NCI-H146 (cell line): ENCODE measurements around the gene FAM13B.
"Not testable (repeated sequence)": the region's sequence is repeated elsewhere in the genome, so short reads cannot be mapped to it uniquely, and the experiment has no call there.

Source experiments
- DNase-seq: peaks from one replicate; lab custom pipeline; 2025; lab: John Stamatoyannopoulos, UW

The FAM13B gene

DNA sequence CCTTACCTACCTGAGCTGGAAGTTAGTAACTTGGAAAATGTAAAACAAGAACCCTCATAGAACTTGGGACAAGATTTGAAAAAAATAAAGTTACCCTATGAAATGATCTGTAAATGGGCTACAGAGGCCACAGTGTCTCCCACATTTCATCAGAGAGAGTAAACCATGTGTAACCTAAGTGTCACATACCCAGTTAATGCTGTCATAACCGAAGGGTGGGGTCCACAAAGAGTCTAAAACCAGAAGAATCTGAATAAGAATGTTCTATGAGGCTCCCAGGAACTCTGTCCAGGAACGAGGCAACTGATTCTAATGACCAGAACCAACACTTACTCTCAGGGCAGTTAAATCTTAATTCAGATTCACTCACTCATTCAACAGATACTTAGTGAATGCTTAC lies 1.0 kb upstream of the FAM13B start:
- no peak for DNase-seq

GRCh38 chr5:138033386-138033808 lies 518 bp upstream of the FAM13B start:
- no peak for DNase-seq

DNA sequence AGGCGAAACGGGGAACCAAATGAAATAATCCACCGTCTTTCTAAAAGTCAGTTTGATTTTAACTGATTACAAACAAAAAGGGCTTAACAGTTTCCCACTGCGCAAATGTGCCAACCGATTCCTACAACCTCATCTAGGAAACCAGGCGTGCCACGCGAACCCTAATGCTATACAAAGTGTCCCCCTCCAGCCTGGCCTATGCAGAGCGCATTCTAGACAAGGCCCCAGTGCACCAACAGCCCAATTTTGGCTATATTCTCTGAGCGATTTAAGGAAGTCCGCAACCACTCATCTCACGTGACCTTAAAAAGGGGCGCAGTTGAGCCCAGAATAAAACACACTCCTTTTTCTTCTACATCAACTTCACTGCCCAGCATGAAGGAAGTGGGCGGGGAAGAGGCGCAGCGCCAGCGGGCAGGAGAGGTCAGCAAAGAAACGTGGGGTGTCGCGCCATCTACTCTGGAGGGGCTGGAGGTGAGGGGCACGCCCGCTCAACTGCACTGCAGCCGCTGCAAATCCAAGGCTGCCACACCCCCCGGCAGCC lies 779 bp downstream of the FAM13B start:
- DNase-seq = no peak

DNA sequence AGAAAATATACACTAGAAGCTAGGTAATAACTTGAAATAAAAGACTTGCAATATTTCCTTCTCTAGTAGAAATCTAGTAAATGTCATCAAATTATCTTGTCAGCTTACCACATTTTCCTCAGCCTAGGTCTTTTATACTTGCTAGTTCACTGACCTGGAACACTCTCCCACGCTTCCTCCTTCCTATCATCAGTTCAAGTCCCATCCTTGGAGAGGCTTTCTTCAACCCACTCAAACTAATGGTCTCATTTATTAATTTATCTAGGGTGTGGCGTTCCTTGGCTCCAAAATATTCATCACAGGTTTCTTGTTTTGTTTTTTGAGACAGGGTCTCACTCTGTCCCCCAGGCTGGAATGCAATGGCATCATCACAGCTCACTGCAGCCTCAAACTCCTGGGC lies 2.9 kb downstream of the FAM13B start:
- no peak for DNase-seq

GRCh38 chr5:138029501-138029900 lies 3.4 kb downstream of the FAM13B start:
- no peak for DNase-seq

GRCh38 chr5:138028971-138029365 lies 3.9 kb downstream of the FAM13B start:
- DNase-seq = no peak

DNA sequence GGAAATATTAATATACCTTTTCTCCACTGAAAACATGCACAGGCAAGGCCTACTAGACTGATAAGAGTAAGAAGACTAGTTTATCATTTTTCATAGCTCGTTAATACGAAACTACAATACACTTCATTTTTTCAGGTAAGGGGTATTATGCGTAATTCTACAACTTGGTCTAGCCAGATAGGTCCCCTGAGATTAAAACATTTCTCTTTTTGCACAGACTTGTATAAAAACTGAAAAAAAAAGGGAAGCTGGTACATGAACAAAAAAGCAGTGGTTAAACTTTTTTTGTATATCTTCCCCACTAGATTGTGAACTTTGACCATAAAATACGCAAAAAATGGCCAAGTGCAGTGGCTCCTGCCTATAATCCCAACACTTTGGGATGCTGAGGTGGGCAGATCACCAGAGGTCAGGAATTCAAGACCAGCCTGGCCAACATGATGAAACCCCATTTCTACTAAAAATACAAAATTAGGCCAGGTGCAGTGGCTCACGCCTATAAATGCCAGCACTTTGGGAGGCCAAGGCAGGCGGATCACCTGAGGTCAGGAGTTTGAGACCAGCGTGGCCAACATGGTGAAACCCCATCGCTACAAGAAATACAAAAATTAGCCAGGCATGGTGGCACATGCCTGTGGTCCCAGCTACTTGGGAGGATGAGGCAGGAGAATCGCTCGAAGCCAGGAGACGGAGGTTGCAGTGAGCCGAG lies 4.5 kb downstream of the FAM13B start:
- DNase-seq = not testable (repeated sequence)

- DNase-seq = not testable (repeated sequence)
These were observed 6.1 kb downstream of the FAM13B start for GRCh38 chr5:138026793-138027192.

- no peak for DNase-seq
These were observed 7.6 kb downstream of the FAM13B start for GRCh38 chr5:138025285-138025684.

GRCh38 chr5:138024117-138024516 lies 8.8 kb downstream of the FAM13B start:
- no peak for DNase-seq

DNA sequence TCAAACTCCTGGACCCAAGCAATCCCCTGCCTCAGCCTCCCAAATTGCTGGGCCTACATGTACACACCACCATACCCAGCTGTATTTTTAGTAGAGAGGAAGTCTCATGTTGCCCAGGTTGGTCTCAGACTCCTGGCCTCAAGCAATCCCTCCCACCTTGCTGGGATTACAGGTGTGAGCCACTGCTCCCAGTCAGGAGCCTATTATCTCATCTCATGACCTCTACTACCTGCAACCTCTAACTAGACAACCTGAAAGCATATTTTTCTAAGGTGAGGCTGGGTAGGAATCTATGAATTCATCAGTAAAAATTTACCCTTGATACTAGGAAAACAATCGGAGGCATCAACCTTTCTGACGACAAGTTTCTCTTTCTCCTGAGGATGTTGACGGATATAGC lies 10.0 kb downstream of the FAM13B start:
- no peak for DNase-seq

- no peak for DNase-seq
These were observed 11.1 kb downstream of the FAM13B start for GRCh38 chr5:138021771-138022170.

DNA sequence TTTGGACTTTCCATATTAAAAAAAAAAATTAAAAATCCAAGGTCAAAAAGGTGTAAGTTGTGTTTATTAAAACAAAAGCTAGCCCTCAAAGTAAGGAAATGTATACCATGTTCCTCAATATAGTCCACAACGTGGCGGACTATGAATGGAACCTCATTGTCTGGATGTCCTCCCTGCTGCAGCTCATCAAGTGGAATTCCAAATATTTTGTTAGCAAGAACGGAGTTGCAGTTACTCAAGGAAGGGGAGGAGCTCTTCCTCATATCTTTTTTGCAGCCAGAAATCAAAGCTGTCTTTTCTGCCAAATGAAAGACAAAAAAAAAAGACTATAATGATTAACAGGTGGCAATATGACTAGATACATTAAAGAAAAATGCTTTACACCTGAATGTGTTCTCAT lies 14.0 kb downstream of the FAM13B start:
- DNase-seq = no peak

DNA sequence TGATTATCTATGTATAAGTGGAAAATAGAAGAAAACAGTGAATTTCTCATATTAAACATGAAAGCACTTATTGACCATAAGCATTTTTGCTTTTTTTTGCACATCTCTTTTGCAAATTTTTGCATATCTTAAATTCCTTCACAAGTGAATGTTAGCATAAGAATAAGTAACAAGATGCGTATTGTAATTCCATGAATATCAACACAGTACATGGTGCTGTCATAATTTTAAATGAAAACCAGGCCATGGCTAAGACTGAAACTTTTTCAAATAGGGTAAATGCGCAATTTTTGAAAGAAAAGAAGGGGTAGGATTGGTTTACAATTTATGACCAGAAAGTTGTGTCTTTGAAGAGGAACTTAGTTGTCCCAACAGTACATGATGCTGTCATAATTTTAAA lies 17.0 kb downstream of the FAM13B start:
- no peak for DNase-seq

GRCh38 chr5:138011991-138012390 lies 20.9 kb downstream of the FAM13B start:
- DNase-seq = no peak

GRCh38 chr5:138000102-138000723 lies 32.7 kb downstream of the FAM13B start:
- no peak for DNase-seq

GRCh38 chr5:137997726-137998213 lies 35.1 kb downstream of the FAM13B start:
- no peak for DNase-seq

GRCh38 chr5:137995749-137996128 lies 37.1 kb downstream of the FAM13B start:
- no peak for DNase-seq

DNA sequence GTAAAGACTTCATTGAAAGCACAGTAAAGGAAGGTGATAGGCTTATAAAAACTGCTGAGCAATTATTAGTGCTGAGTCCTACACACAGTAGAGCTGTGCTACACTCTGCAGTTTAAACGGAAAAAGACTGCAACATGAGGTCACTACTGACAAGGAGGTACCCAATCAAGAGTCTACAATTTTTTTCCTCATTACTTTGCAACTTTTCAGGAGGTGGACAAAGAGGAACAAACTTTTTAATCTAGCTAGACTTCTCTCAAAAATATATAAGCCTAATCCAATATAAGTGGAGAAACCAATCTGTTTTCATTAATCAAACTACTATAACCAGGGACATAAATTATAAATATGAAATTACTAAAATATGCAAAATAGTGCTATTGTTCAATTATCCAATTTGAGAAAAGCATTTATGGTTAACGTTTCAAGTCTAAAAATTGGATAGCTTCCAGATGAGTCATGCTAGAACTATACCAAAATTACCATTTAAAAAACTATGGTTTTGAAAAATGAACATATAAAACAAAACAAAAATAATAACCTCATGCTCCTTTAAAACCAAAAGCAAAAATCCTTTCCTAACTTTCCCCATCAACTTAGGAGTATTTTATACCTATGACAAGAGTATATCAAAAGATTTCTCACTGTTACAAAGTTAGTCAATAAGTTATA lies 37.7 kb downstream of the FAM13B start:
- peak; percentile 3 for DNase-seq

DNA sequence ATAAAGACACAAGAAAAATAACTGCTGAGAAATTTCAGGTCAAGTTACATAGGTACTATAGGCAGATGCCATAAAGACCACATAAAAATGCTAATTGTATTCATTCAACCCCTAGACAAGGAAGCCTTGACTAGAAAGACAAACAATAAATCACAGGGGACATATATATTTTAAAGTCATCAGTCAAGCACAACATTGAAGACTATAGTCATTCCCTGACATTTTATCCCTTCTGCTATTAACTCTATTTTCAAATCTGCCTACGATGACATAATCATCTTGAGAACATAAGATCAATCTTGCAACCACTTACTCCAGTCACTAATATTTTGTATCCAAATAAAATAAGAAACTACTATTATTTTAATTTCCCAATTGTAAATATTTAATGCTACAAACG lies 38.3 kb downstream of the FAM13B start:
- DNase-seq = peak; percentile 1

DNA sequence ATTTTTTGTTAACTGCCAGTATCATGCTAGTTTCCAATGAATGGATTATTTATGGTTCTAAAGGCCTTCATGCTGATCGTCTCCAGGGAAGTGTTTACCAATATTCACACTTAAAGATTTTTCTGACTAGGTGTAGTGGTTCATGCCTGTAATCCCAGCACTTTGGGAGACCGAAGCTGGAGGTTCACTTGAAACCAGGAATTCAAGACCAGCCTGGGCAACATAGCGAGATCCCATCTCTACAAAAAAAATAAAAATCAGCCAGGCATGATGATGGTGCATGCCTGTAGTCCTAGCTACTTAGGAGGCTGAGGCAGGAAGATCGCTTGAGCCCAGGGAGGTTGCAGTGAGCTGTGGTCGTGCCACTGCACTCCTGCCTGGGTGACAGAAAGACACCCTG lies 43.5 kb downstream of the FAM13B start:
- no peak for DNase-seq

GRCh38 chr5:137975208-137975607 lies 57.7 kb downstream of the FAM13B start:
- DNase-seq = no peak

DNA sequence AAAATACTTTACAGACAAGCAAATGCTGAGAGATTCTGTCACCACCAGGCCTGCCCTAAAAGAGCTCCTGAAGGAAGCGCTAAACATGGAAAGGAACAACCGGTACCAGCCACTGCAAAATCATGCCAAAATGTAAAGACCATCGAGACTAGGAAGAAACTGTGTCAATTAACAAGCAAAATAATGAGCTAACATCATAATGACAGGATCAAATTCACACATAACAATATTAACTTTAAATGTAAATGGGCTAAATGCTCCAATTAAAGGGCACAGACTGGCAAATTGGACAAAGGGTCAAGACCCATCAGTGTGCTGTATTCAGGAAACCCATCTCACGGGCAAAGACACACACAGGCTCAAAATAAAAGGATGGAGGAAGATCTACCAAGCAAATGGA lies 62.5 kb downstream of the FAM13B start:
- DNase-seq = not testable (repeated sequence)
